H1 (cell line): ENCODE results near the gene APBB3. TPM values are rescaled to one million over a fixed set of nuclear protein-coding genes. Genes with fewer than 3 reads are reported as not detected.

ENCODE experiments used
- CBX8 ChIP-seq: fragments of 300-800, 300-1000 bp; sonication (generic); IDR thresholded peaks from 2 replicates; pipeline ENCODE4 v1.7.1; 2016; ENCODE audit warnings: low read depth, low read length, borderline replicate concordance
- polyA plus RNA-seq, 7 experiments: library from polyadenylated mRNA; depleted of rRNA in 3 of 7; stranded (reverse) in 5 of 7; unstranded in 2 of 7; fragments of >200 nt in 5 of 7; fragments of 200-250 nt in 2 of 7; gene quantifications; 1 replicate in 5 of 7; 2 replicates in 1 of 7; 4 replicates in 1 of 7; pipeline versions ENCODE4 v1.2.1 to v1.2.3, GENCODE V29; 2011 to 2013; ENCODE audit warnings: missing spikeins in 2 of 7, mixed read lengths in 2 of 7
- total RNA-seq: library from RNA; stranded (reverse); fragmentation: NEBNext Ultra II Directional; extraction: Animal tissue kit (Norgen Biotek cat#: 25700); gene quantifications from 2 replicates; pipeline ENCODE4 v1.2.1, GENCODE V29; 2021
- TF ChIP-seq, protein P1 (sequence below): IDR thresholded peaks from 2 replicates; pipeline ENCODE4 v1.6.1; 2012; ENCODE audit warnings: inconsistent platforms

APBB3 gene
- total and polyA plus RNA-seq, 2 of the 8 experiments (the other 6 are each of a cell fraction or from before 2014, with no cell fraction given) = 16.0 to 21.9 TPM

DNA sequence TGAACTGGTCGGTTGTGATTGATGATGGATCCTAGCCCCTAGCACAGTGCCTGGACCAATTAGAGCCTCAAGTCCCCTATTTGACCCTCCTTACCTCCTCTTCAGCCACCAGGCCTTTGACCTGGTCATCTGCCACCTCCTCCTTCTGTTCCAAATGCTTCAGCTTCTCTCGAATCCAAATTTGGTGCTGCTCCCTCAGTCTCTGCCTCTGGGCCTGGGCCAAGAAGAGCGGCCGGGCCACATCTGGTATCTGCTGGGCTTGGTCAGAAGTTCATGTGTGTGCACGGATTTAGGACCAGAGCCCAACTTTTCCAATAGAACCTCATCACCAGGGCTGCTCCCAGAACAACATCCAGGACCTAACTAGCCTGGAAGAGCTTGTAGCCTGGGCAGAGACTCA is 6.7 kb upstream of the APBB3 start (continued):
- TF ChIP-seq, protein P1, sequence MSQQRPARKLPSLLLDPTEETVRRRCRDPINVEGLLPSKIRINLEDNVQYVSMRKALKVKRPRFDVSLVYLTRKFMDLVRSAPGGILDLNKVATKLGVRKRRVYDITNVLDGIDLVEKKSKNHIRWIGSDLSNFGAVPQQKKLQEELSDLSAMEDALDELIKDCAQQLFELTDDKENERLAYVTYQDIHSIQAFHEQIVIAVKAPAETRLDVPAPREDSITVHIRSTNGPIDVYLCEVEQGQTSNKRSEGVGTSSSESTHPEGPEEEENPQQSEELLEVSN = no peak
- TF ChIP-seq CBX8 = no peak
- TF ChIP-seq, all 59 proteins: peak for 0
